Karpas-422 (cell line): ENCODE measurements around the gene DGKD. TPM values are rescaled to one million over a fixed set of nuclear protein-coding genes. Genes with fewer than 3 reads are reported as not detected.

Experiments
- DNase-seq: peaks from one replicate; pipeline ENCODE4 v3.0.0-alpha.2; 2015
- H2AFZ ChIP-seq: fragments of 200-600 bp; sonication (generic); 2 replicates; pipeline ENCODE4 v1.6.1; 2014; ENCODE audit warnings: antibody characterized with exemption, low read length, mixed read lengths
- H3K27ac ChIP-seq: fragments of 200-600 bp; sonication (generic); 2 replicates; pipeline ENCODE4 v1.5.1; 2014; ENCODE audit warnings: mild to moderate bottlenecking, low read length, moderate library complexity
- H3K27me3 ChIP-seq: fragments of 200-600 bp; sonication (generic); 2 replicates; pipeline ENCODE4 v1.6.1; 2014; ENCODE audit warnings: low read length, mixed read lengths
- H3K36me3 ChIP-seq: fragments of 200-600 bp; sonication (generic); 2 replicates; pipeline ENCODE4 v1.6.1; 2014; ENCODE audit warnings: low read length, mixed read lengths; ENCODE audit not compliant: insufficient read depth
- H3K4me1 ChIP-seq: fragments of 200-600 bp; sonication (generic); 2 replicates; pipeline ENCODE4 v1.6.1; 2014; ENCODE audit warnings: mild to moderate bottlenecking, low read length, mixed read lengths
- H3K4me2 ChIP-seq: fragments of 200-600 bp; sonication (generic); 2 replicates; pipeline ENCODE4 v1.6.1; 2014; ENCODE audit warnings: low read length, low read depth, mild to moderate bottlenecking; ENCODE audit not compliant: poor library complexity, severe bottlenecking
- H3K4me3 ChIP-seq: fragments of 200-600 bp; sonication (generic); 2 replicates; pipeline ENCODE4 v1.5.1; 2014; ENCODE audit warnings: mild to moderate bottlenecking, antibody characterized with exemption, low read length, mixed read lengths
- H3K79me2 ChIP-seq: fragments of 200-600 bp; sonication (generic); 2 replicates; pipeline ENCODE4 v1.6.1; 2014; ENCODE audit warnings: mild to moderate bottlenecking, low read length, mixed read lengths
- H3K9ac ChIP-seq: fragments of 200-600 bp; sonication (generic); 2 replicates; pipeline ENCODE4 v1.6.0; 2014; ENCODE audit warnings: low read length
- H3K9me2 ChIP-seq: fragments of 200-600 bp; sonication (generic), shearing (Covaris generic); replicated peaks from 2 replicates; pipeline ENCODE4 v1.6.0; 2014; ENCODE audit warnings: mild to moderate bottlenecking, low read length, moderate library complexity; ENCODE audit not compliant: insufficient read depth
- H3K9me3 ChIP-seq: fragments of 300-700, 200-600 bp; sonication (generic); 2 replicates; pipeline ENCODE4 v1.6.1; 2014; ENCODE audit warnings: low read length, mixed read lengths
- H4K20me1 ChIP-seq: fragments of 200-600 bp; sonication (generic); 2 replicates; pipeline ENCODE4 v1.6.1; 2014; ENCODE audit warnings: mild to moderate bottlenecking, antibody characterized with exemption, low read length, low read depth; ENCODE audit not compliant: insufficient read depth
- total RNA-seq: library from RNA; depleted of rRNA; stranded (reverse); fragments of >200 nt; shearing (Covaris generic); gene quantifications from 2 replicates; pipeline ENCODE4 v1.2.3, GENCODE V29; 2014; ENCODE audit warnings: low replicate concordance

The DGKD gene
- total RNA-seq, 1 experiment from 2014 or later, result 10.2 TPM

- H3K4me3 ChIP-seq, result no peak overlapping the region
- no peaks in the 10 kb centered on the region for H3K9me3 ChIP-seq
- H4K20me1 ChIP-seq, result no peaks in the 10 kb centered on the region
- no peaks in the 10 kb centered on the region for H3K36me3 ChIP-seq
- H3K27ac ChIP-seq, result no peak overlapping the region
- no peak for DNase-seq
- no peaks in the 10 kb centered on the region for H3K9me2 ChIP-seq
- H3K9ac ChIP-seq, result no peak overlapping the region
- no peak overlapping the region for H3K4me2 ChIP-seq
- no peaks in the 10 kb centered on the region for H3K79me2 ChIP-seq
- peaks cover 23% of the 10 kb centered on the region for H3K4me1 ChIP-seq
- no peak overlapping the region for H2AFZ ChIP-seq
- no peaks in the 10 kb centered on the region for H3K27me3 ChIP-seq
Observed at GRCh38 chr2:233479616-233480489, 125.6 kb downstream of the DGKD start.

- H3K9me2 ChIP-seq, result no peaks in the 10 kb centered on the region
- no peak overlapping the region for H3K27ac ChIP-seq
- H3K4me1 ChIP-seq, result peaks cover 23% of the 10 kb centered on the region
- peak; percentile 64 for DNase-seq
- H2AFZ ChIP-seq, result no peak overlapping the region
- no peak overlapping the region for H3K4me2 ChIP-seq
- no peaks in the 10 kb centered on the region for H3K79me2 ChIP-seq
- H3K36me3 ChIP-seq, result no peaks in the 10 kb centered on the region
- no peak overlapping the region for H3K4me3 ChIP-seq
- no peaks in the 10 kb centered on the region for H3K27me3 ChIP-seq
- H3K9ac ChIP-seq, result no peak overlapping the region
- H3K9me3 ChIP-seq, result no peaks in the 10 kb centered on the region
- no peaks in the 10 kb centered on the region for H4K20me1 ChIP-seq
Observed at GRCh38 chr2:233480490-233481202, 126.4 kb downstream of the DGKD start.

DNA sequence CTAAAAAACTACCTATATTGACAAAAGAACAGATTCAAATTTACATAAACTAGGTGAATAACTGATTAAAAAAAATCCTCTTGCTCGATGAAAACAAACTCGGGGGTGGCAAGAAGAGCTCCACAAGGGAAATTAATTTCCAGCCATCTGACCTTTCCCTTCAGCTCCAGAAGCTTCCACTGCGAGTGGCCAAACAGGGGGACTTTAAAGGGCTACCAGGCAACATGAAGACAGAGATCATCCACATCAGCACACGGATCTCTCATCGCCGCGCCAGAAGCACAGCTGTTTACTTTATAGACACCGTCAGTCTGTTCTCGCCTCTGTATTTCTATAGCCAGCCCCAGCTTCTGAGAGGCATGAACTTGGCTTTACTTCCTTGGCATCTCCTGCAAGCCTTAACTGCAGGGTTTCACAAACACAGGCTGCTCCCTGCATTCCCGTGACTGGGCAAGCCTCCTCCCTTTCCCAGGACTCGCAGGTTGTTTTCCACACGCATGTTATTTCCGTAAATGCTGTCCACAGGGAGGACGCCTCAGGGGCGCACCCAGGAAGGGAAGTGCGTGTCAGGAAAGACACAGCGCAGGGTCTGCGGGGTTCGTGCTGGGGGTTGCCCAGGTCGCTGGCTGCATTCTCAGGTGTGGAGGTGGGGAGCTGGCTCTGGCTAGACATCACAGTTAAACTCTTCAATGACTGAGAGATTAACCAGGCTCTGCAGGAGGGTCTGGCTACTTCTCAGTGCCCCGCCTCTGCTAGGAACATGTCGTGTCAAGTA is 127.3 kb downstream of the DGKD start:
- Histone ChIP-seq H3K27me3 (no peaks in the 10 kb centered on the region), H4K20me1 (no peaks in the 10 kb centered on the region), H3K9me2 (no peaks in the 10 kb centered on the region), H3K4me3 (no peak overlapping the region), H3K27ac (no peak overlapping the region), H2AFZ (no peak overlapping the region), H3K36me3 (no peaks in the 10 kb centered on the region), H3K79me2 (no peaks in the 10 kb centered on the region), H3K9ac (no peak overlapping the region), H3K4me1 (peaks cover 23% of the 10 kb centered on the region), H3K9me3 (no peaks in the 10 kb centered on the region), H3K4me2 (no peak overlapping the region)
- DNase-seq, result no peak

- H3K9ac ChIP-seq, result no peak overlapping the region
- H3K4me3 ChIP-seq, result no peak overlapping the region
Observed at GRCh38 chr2:233482616-233483015, 128.3 kb downstream of the DGKD start.

DNA sequence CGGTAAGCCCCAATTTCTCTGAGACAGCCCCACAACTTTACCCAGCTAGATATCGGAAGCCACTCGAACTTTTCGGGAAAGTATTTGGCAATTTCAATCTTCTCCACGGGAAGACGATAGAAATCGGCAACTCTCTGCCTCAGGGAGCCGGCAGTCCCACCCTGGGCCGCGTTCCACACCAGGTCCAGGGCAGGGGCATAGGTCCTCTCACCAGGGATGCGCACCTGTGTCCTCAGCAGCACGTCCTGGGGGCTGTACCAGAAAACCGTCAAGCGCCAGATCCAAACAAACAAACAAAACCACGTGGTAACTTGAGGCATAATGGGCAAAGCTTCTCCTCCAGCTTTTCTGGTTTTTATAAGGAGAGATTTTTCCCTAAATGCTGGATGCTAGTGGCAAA is 131.4 kb downstream of the DGKD start:
- H3K4me3 ChIP-seq, result no peak overlapping the region
- H3K36me3 ChIP-seq, result no peaks in the 10 kb centered on the region
- H2AFZ ChIP-seq, result no peak overlapping the region
- no peaks in the 10 kb centered on the region for H3K9me2 ChIP-seq
- no peaks in the 10 kb centered on the region for H3K9me3 ChIP-seq
- H4K20me1 ChIP-seq, result no peaks in the 10 kb centered on the region
- H3K9ac ChIP-seq, result no peak overlapping the region
- H3K4me2 ChIP-seq, result no peak overlapping the region
- H3K27me3 ChIP-seq, result no peaks in the 10 kb centered on the region
- H3K4me1 ChIP-seq, result peaks cover 23% of the 10 kb centered on the region
- DNase-seq, result no peak
- H3K79me2 ChIP-seq, result no peaks in the 10 kb centered on the region
- no peak overlapping the region for H3K27ac ChIP-seq

More at GRCh38 chr2:233482616-233483015, 128.3 kb downstream of the DGKD start:
- Histone ChIP-seq H2AFZ (no peak overlapping the region), H3K4me1 (peaks cover 23% of the 10 kb centered on the region), H3K27ac (no peak overlapping the region), H3K9me3 (no peaks in the 10 kb centered on the region), H3K27me3 (no peaks in the 10 kb centered on the region), H3K79me2 (no peaks in the 10 kb centered on the region), H3K36me3 (no peaks in the 10 kb centered on the region), H3K4me2 (no peak overlapping the region), H4K20me1 (no peaks in the 10 kb centered on the region), H3K9me2 (no peaks in the 10 kb centered on the region)
- DNase-seq, result no peak

GRCh38 chr2:233486357-233486756 is 132.1 kb downstream of the DGKD start:
- Histone ChIP-seq H3K36me3 (no peaks in the 10 kb centered on the region), H3K27me3 (no peaks in the 10 kb centered on the region), H4K20me1 (no peaks in the 10 kb centered on the region), H3K4me3 (no peak overlapping the region), H3K4me1 (peaks cover 23% of the 10 kb centered on the region), H2AFZ (no peak overlapping the region), H3K9ac (no peak overlapping the region), H3K4me2 (no peak overlapping the region), H3K9me3 (no peaks in the 10 kb centered on the region), H3K79me2 (no peaks in the 10 kb centered on the region), H3K27ac (no peak overlapping the region), H3K9me2 (no peaks in the 10 kb centered on the region)
- no peak for DNase-seq

DNA sequence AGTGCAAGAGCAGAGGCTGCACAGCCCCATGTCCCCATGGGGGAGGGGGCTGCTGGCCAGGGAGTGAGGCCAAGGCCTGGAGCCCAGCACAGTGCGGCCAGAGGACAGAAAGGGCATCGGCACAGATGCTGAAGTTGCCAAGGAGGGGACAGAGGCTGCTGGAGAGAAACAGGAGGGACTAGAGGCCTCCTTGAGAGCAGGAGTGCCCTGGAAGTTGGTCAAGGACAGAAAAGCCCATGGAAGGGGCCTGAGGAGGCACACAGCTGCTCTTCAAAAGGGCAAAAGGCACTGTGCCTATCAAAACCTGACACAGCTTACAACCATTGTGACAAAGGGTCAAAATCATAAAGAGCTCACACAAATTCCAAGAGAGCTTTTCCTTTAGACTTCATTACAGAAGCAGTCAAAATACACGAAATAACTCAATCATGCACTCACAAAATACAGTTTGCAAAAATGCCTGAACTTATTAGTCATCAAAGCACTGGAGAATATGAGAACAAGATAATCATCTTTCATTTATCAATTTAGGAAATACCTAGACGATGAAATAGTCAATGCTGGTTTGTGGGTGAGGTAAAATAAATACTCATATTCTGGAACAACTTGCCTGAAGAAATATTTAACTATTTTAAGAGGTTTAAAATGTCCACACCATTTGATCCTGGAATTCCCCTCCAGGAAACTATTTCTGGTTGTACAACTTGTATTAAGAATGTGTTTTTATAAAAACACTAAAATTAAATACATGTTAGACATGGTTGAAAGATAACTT is 132.7 kb downstream of the DGKD start:
- Histone ChIP-seq H3K27me3 (no peaks in the 10 kb centered on the region), H3K79me2 (no peaks in the 10 kb centered on the region), H3K36me3 (no peaks in the 10 kb centered on the region), H3K9me3 (no peaks in the 10 kb centered on the region), H3K9ac (no peak overlapping the region), H4K20me1 (no peaks in the 10 kb centered on the region), H3K4me3 (no peak overlapping the region), H2AFZ (no peak overlapping the region), H3K4me2 (no peak overlapping the region), H3K9me2 (no peaks in the 10 kb centered on the region), H3K4me1 (peaks cover 23% of the 10 kb centered on the region), H3K27ac (no peak overlapping the region)
- DNase-seq, result no peak
